Karpas-422 (cell line): ENCODE measurements around the gene LCOR. TPM values are rescaled to one million over a fixed set of nuclear protein-coding genes. Genes with fewer than 3 reads are reported as not detected.
"Not testable (repeated sequence)": the region's sequence is repeated elsewhere in the genome, so short reads cannot be mapped to it uniquely, and the experiment has no call there.

Experiments
- DNase-seq: peaks from one replicate; pipeline ENCODE4 v3.0.0-alpha.2; 2015
- H2AFZ ChIP-seq: fragments of 200-600 bp; sonication (generic); 2 replicates; pipeline ENCODE4 v1.6.1; 2014; ENCODE audit warnings: antibody characterized with exemption, low read length, mixed read lengths
- H3K27ac ChIP-seq: fragments of 200-600 bp; sonication (generic); 2 replicates; pipeline ENCODE4 v1.5.1; 2014; ENCODE audit warnings: mild to moderate bottlenecking, low read length, moderate library complexity
- H3K27me3 ChIP-seq: fragments of 200-600 bp; sonication (generic); 2 replicates; pipeline ENCODE4 v1.6.1; 2014; ENCODE audit warnings: low read length, mixed read lengths
- H3K36me3 ChIP-seq: fragments of 200-600 bp; sonication (generic); 2 replicates; pipeline ENCODE4 v1.6.1; 2014; ENCODE audit warnings: low read length, mixed read lengths; ENCODE audit not compliant: insufficient read depth
- H3K4me1 ChIP-seq: fragments of 200-600 bp; sonication (generic); 2 replicates; pipeline ENCODE4 v1.6.1; 2014; ENCODE audit warnings: mild to moderate bottlenecking, low read length, mixed read lengths
- H3K4me2 ChIP-seq: fragments of 200-600 bp; sonication (generic); 2 replicates; pipeline ENCODE4 v1.6.1; 2014; ENCODE audit warnings: low read length, low read depth, mild to moderate bottlenecking; ENCODE audit not compliant: poor library complexity, severe bottlenecking
- H3K4me3 ChIP-seq: fragments of 200-600 bp; sonication (generic); 2 replicates; pipeline ENCODE4 v1.5.1; 2014; ENCODE audit warnings: mild to moderate bottlenecking, antibody characterized with exemption, low read length, mixed read lengths
- H3K79me2 ChIP-seq: fragments of 200-600 bp; sonication (generic); 2 replicates; pipeline ENCODE4 v1.6.1; 2014; ENCODE audit warnings: mild to moderate bottlenecking, low read length, mixed read lengths
- H3K9ac ChIP-seq: fragments of 200-600 bp; sonication (generic); 2 replicates; pipeline ENCODE4 v1.6.0; 2014; ENCODE audit warnings: low read length
- H3K9me2 ChIP-seq: fragments of 200-600 bp; sonication (generic), shearing (Covaris generic); replicated peaks from 2 replicates; pipeline ENCODE4 v1.6.0; 2014; ENCODE audit warnings: mild to moderate bottlenecking, low read length, moderate library complexity; ENCODE audit not compliant: insufficient read depth
- H3K9me3 ChIP-seq: fragments of 300-700, 200-600 bp; sonication (generic); 2 replicates; pipeline ENCODE4 v1.6.1; 2014; ENCODE audit warnings: low read length, mixed read lengths
- H4K20me1 ChIP-seq: fragments of 200-600 bp; sonication (generic); 2 replicates; pipeline ENCODE4 v1.6.1; 2014; ENCODE audit warnings: mild to moderate bottlenecking, antibody characterized with exemption, low read length, low read depth; ENCODE audit not compliant: insufficient read depth
- total RNA-seq: library from RNA; depleted of rRNA; stranded (reverse); fragments of >200 nt; shearing (Covaris generic); gene quantifications from 2 replicates; pipeline ENCODE4 v1.2.3, GENCODE V29; 2014; ENCODE audit warnings: low replicate concordance

Gene LCOR
- total RNA-seq, 1 experiment from 2014 or later = 24.3 TPM

GRCh38 chr10:96943161-96943560 is 111.1 kb downstream of the LCOR start:
- H2AFZ ChIP-seq, H3K9me3 ChIP-seq, H3K36me3 ChIP-seq, H3K27ac ChIP-seq, H3K4me1 ChIP-seq, H3K4me3 ChIP-seq, H3K9ac ChIP-seq, DNase-seq, H3K4me2 ChIP-seq, H4K20me1 ChIP-seq, H3K27me3 ChIP-seq, H3K9me2 ChIP-seq: not testable (repeated sequence)
- peaks cover 39% of the 10 kb centered on the region for H3K79me2 ChIP-seq

GRCh38 chr10:96947036-96947435 is 114.9 kb downstream of the LCOR start:
- peaks cover 6% of the 10 kb centered on the region for H3K4me1 ChIP-seq
- no peak overlapping the region for H3K4me3 ChIP-seq
- H3K27me3 ChIP-seq = no peaks in the 10 kb centered on the region
- no peaks in the 10 kb centered on the region for H4K20me1 ChIP-seq
- peaks cover 10% of the 10 kb centered on the region; the same call in 1 of the 2 replicates for H3K36me3 ChIP-seq
- no peaks in the 10 kb centered on the region for H3K9me3 ChIP-seq
- no peak for DNase-seq
- H3K9me2 ChIP-seq = no peaks in the 10 kb centered on the region
- no peak overlapping the region for H3K9ac ChIP-seq
- H3K4me2 ChIP-seq = no peak overlapping the region
- H2AFZ ChIP-seq = no peak overlapping the region
- no peak overlapping the region for H3K27ac ChIP-seq
- H3K79me2 ChIP-seq = peaks cover 49% of the 10 kb centered on the region

- H3K79me2 ChIP-seq = peaks cover 58% of the 10 kb centered on the region
- no peak overlapping the region for H3K9ac ChIP-seq
Measured at GRCh38 chr10:96949039-96949683, 117.1 kb downstream of the LCOR start.

GRCh38 chr10:96951954-96952353 is 119.9 kb downstream of the LCOR start:
- no peak overlapping the region for H3K4me2 ChIP-seq
- H3K79me2 ChIP-seq = peaks cover 56% of the 10 kb centered on the region
- no peak overlapping the region for H2AFZ ChIP-seq
- peaks cover 26% of the 10 kb centered on the region for H3K36me3 ChIP-seq
- no peak overlapping the region for H3K27ac ChIP-seq
- no peaks in the 10 kb centered on the region for H3K9me3 ChIP-seq
- H3K9ac ChIP-seq = no peak overlapping the region
- H3K27me3 ChIP-seq = no peaks in the 10 kb centered on the region
- no peak overlapping the region for H3K4me3 ChIP-seq
- H3K9me2 ChIP-seq = no peaks in the 10 kb centered on the region
- DNase-seq = no peak
- H4K20me1 ChIP-seq = no peaks in the 10 kb centered on the region
- H3K4me1 ChIP-seq = peaks cover 7% of the 10 kb centered on the region

More at GRCh38 chr10:96949039-96949683, 117.1 kb downstream of the LCOR start:
- Histone ChIP-seq H3K4me2 (no peak overlapping the region), H3K4me3 (no peak overlapping the region), H3K9me3 (no peaks in the 10 kb centered on the region), H4K20me1 (no peaks in the 10 kb centered on the region), H3K36me3 (peaks cover 21% of the 10 kb centered on the region), H3K9me2 (no peaks in the 10 kb centered on the region), H3K4me1 (peaks cover 6% of the 10 kb centered on the region), H3K27ac (no peak overlapping the region), H3K27me3 (no peaks in the 10 kb centered on the region), H2AFZ (no peak overlapping the region)
- DNase-seq = no peak

GRCh38 chr10:96955794-96956193 is 123.7 kb downstream of the LCOR start:
- Histone ChIP-seq H3K9ac (no peak overlapping the region), H2AFZ (no peak overlapping the region), H3K27ac (no peak overlapping the region), H3K36me3 (peaks cover 19% of the 10 kb centered on the region), H3K27me3 (no peaks in the 10 kb centered on the region), H3K4me1 (peaks cover 8% of the 10 kb centered on the region), H3K79me2 (peaks cover 43% of the 10 kb centered on the region), H3K4me2 (no peak overlapping the region), H3K9me3 (no peaks in the 10 kb centered on the region), H4K20me1 (no peaks in the 10 kb centered on the region), H3K4me3 (no peak overlapping the region), H3K9me2 (no peaks in the 10 kb centered on the region)
- DNase-seq = no peak

GRCh38 chr10:96958071-96958470 is 126.0 kb downstream of the LCOR start:
- Histone ChIP-seq H3K27ac (no peak overlapping the region), H3K4me3 (no peak overlapping the region), H3K4me2 (no peak overlapping the region), H3K9ac (no peak overlapping the region), H3K9me2 (no peaks in the 10 kb centered on the region), H3K27me3 (no peaks in the 10 kb centered on the region), H3K4me1 (peaks cover 10% of the 10 kb centered on the region), H4K20me1 (no peaks in the 10 kb centered on the region), H3K79me2 (peaks cover 37% of the 10 kb centered on the region), H3K36me3 (peaks cover 9% of the 10 kb centered on the region), H3K9me3 (no peaks in the 10 kb centered on the region), H2AFZ (no peak overlapping the region)
- no peak for DNase-seq

- no peaks in the 10 kb centered on the region for H3K27me3 ChIP-seq
Measured at GRCh38 chr10:96959733-96960132, 127.6 kb downstream of the LCOR start.

GRCh38 chr10:96960872-96961271 is 128.8 kb downstream of the LCOR start:
- Histone ChIP-seq H3K9ac (no peak overlapping the region), H3K9me3 (no peaks in the 10 kb centered on the region), H3K27me3 (no peaks in the 10 kb centered on the region), H3K4me2 (no peak overlapping the region), H3K79me2 (peaks cover 19% of the 10 kb centered on the region), H3K27ac (no peak overlapping the region), H3K36me3 (no peaks in the 10 kb centered on the region), H2AFZ (no peak overlapping the region), H3K9me2 (no peaks in the 10 kb centered on the region), H3K4me3 (no peak overlapping the region), H4K20me1 (no peaks in the 10 kb centered on the region), H3K4me1 (peaks cover 6% of the 10 kb centered on the region)
- no peak for DNase-seq

More at GRCh38 chr10:96959733-96960132, 127.6 kb downstream of the LCOR start:
- Histone ChIP-seq H3K4me1 (peaks cover 10% of the 10 kb centered on the region), H4K20me1 (no peaks in the 10 kb centered on the region), H3K79me2 (peaks cover 30% of the 10 kb centered on the region), H3K4me2 (no peak overlapping the region), H3K27ac (no peak overlapping the region), H3K9ac (no peak overlapping the region), H3K9me2 (no peaks in the 10 kb centered on the region), H2AFZ (no peak overlapping the region), H3K36me3 (peaks cover 5% of the 10 kb centered on the region; the same call in 1 of the 2 replicates), H3K4me3 (no peak overlapping the region), H3K9me3 (no peaks in the 10 kb centered on the region)
- no peak for DNase-seq
